Measurements from ENCODE around the gene PARD3B. TPM values are rescaled to one million over a fixed set of nuclear protein-coding genes. Genes with fewer than 3 reads are reported as not detected.

PARD3B gene
- total and polyA plus RNA-seq, 2 donors (not counting 1 experiment from before 2014, with no cell fraction given) = 7.4 to 20.6 TPM

DNA sequence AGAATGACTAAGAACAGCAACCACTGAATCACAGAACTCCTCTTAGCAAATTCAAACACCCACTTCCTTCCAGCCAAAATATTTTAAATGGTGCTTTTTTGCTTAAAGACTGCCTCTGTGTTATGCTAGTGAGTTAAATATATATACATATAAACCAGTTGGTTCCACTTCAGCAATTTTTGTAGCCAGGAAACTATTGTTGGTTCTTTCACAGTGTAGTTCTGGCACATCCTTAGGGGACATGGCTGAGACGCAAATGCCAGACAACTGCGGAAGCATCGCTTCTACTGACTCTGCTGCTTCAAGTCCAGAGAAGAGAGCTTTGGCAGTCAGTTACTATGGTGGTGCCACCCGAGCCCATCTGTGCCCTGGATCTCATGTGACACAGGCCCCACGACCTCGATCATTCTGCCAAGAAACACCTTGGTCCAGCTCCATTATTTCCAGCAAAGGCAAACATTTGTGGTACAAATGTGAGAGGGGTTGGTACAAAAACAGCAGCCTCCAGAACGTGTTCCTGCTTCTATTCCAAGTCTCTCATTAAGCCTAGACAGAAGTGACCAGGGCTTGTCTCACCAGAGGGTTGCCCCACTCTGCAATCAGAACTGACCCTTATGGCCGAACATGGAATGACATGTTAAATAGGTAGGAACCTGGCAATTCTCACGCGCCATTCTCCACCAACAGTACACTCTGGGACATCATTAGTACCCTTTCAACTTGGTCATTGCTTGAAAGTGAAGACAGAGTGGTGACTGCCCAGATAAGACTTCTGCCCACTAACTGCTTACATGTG lies 1019.3 kb downstream of the PARD3B start:
- no peak overlapping the region for H2AFZ ChIP-seq (ENCODE audit: low read length)
- no peak overlapping the region for H3K4me3 ChIP-seq (replicated peaks in 1 of 4; ENCODE audit: control extremely low read depth in 1 of 4, insufficient read depth in 1 of 4, low read depth in 3 of 4, low read length in 4 of 4)
- H4K20me1 ChIP-seq (ENCODE audit: control insufficient read depth, extremely low read depth, insufficient read depth, low read length) = no peaks in the 10 kb centered on the region
- no peak overlapping the region for H3K27ac ChIP-seq (ENCODE audit: insufficient read depth, low read length)
- no peaks in the 10 kb centered on the region for H3K36me3 ChIP-seq (ENCODE audit: control insufficient read depth, insufficient read depth, low read length)
- no peak overlapping the region for H3K9ac ChIP-seq (ENCODE audit: insufficient read depth, low read length)
- no peak overlapping the region for H3K4me2 ChIP-seq (ENCODE audit: extremely low read depth, insufficient read depth, low read length)
- no peaks in the 10 kb centered on the region for H3K79me2 ChIP-seq (ENCODE audit: control insufficient read depth, insufficient read depth, low read length)
- H3K9me3 ChIP-seq (ENCODE audit: control insufficient read depth, insufficient read depth, low read depth, low read length) = no peaks in the 10 kb centered on the region
- H3K4me1 ChIP-seq (ENCODE audit: control insufficient read depth, extremely low read depth, insufficient read depth, low read length) = no peaks in the 10 kb centered on the region
- no peak for DNase-seq (ENCODE audit: low read depth in 2 of 2)
- no peaks in the 10 kb centered on the region for H3K27me3 ChIP-seq (ENCODE audit: control insufficient read depth, insufficient read depth, low read length)
- TF ChIP-seq, protein P1, sequence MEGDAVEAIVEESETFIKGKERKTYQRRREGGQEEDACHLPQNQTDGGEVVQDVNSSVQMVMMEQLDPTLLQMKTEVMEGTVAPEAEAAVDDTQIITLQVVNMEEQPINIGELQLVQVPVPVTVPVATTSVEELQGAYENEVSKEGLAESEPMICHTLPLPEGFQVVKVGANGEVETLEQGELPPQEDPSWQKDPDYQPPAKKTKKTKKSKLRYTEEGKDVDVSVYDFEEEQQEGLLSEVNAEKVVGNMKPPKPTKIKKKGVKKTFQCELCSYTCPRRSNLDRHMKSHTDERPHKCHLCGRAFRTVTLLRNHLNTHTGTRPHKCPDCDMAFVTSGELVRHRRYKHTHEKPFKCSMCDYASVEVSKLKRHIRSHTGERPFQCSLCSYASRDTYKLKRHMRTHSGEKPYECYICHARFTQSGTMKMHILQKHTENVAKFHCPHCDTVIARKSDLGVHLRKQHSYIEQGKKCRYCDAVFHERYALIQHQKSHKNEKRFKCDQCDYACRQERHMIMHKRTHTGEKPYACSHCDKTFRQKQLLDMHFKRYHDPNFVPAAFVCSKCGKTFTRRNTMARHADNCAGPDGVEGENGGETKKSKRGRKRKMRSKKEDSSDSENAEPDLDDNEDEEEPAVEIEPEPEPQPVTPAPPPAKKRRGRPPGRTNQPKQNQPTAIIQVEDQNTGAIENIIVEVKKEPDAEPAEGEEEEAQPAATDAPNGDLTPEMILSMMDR (conservative IDR thresholded peaks at IDR 0.05 in 1 of 2, IDR thresholded peaks at IDR 0.05 in 1 of 2; ENCODE audit: low read depth in 1 of 2, low read length in 2 of 2) = no peak
- TF ChIP-seq EZH2 (IDR thresholded peaks at IDR 0.05; ENCODE audit: low read length, missing control alignments) = no peak

DNA sequence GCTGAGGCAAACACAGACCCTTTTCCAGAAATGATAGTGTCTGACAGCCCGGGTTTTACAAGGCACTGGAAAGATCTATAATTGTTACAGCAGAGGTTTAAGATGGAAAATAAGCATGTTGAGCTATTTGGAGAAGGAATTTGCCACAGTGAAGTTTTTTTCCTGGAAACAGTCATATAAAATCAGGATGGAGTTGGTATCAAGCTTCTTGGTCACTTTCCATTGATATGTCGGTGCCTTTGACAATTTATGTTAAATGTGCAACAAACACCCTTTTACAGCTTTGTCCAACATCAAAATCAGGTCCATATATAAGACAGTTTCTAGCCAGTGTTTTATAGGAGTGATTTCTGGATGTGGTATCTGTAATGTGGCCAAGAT lies 1019.9 kb downstream of the PARD3B start:
- Histone ChIP-seq H2AFZ (ENCODE audit: low read length) (no peak overlapping the region), H4K20me1 (ENCODE audit: control insufficient read depth, extremely low read depth, insufficient read depth, low read length) (no peaks in the 10 kb centered on the region), H3K9me3 (ENCODE audit: control insufficient read depth, insufficient read depth, low read depth, low read length) (no peaks in the 10 kb centered on the region), H3K4me3 (replicated peaks in 1 of 4; ENCODE audit: control extremely low read depth in 1 of 4, insufficient read depth in 1 of 4, low read depth in 3 of 4, low read length in 4 of 4) (no peak overlapping the region), H3K9ac (ENCODE audit: insufficient read depth, low read length) (no peak overlapping the region), H3K27ac (ENCODE audit: insufficient read depth, low read length) (no peak overlapping the region), H3K4me1 (ENCODE audit: control insufficient read depth, extremely low read depth, insufficient read depth, low read length) (no peaks in the 10 kb centered on the region), H3K4me2 (ENCODE audit: extremely low read depth, insufficient read depth, low read length) (no peak overlapping the region), H3K27me3 (ENCODE audit: control insufficient read depth, insufficient read depth, low read length) (no peaks in the 10 kb centered on the region), H3K79me2 (ENCODE audit: control insufficient read depth, insufficient read depth, low read length) (no peaks in the 10 kb centered on the region), H3K36me3 (ENCODE audit: control insufficient read depth, insufficient read depth, low read length) (no peaks in the 10 kb centered on the region)
- no peak for TF ChIP-seq EZH2 (IDR thresholded peaks at IDR 0.05; ENCODE audit: low read length, missing control alignments)
- TF ChIP-seq, protein P1 (conservative IDR thresholded peaks at IDR 0.05 in 1 of 2, IDR thresholded peaks at IDR 0.05 in 1 of 2; ENCODE audit: low read depth in 1 of 2, low read length in 2 of 2) = no peak
- DNase-seq (ENCODE audit: low read depth in 2 of 2) = no peak

DNA sequence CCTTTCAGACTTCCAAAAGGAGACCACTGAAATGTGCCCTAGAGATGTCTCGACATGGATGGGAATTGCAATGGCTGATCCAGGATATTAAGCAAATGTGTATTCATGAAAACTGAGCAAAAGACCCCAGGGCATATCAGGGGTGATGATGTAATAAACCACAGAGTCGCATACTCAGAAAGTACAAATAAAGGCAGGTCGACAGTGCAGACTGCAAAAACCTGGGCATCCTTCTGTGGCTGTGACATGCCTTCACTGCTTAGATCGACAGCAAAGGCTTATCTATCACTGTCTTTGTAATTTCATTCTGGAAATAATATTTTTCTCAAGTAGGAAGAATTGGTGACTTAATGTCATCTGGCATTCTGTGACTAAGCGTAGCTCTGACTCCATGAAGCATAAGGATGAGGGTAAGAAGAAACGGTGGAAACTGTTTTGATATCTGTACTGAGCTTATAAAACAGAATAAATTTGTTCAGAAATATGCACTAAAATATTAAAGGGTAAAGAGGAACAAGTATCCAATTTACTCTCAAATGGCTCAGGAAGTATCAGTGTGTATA lies 1021.4 kb downstream of the PARD3B start:
- H3K4me3 ChIP-seq (replicated peaks in 1 of 4; ENCODE audit: control extremely low read depth in 1 of 4, insufficient read depth in 1 of 4, low read depth in 3 of 4, low read length in 4 of 4) = no peak overlapping the region
- TF ChIP-seq EZH2 (IDR thresholded peaks at IDR 0.05; ENCODE audit: low read length, missing control alignments) = no peak
- TF ChIP-seq, protein P1 (conservative IDR thresholded peaks at IDR 0.05 in 1 of 2, IDR thresholded peaks at IDR 0.05 in 1 of 2; ENCODE audit: low read depth in 1 of 2, low read length in 2 of 2) = no peak
- no peak for DNase-seq (ENCODE audit: low read depth in 2 of 2)
- H3K27me3 ChIP-seq (ENCODE audit: control insufficient read depth, insufficient read depth, low read length) = no peaks in the 10 kb centered on the region
- H3K79me2 ChIP-seq (ENCODE audit: control insufficient read depth, insufficient read depth, low read length) = no peaks in the 10 kb centered on the region
- H4K20me1 ChIP-seq (ENCODE audit: control insufficient read depth, extremely low read depth, insufficient read depth, low read length) = no peaks in the 10 kb centered on the region
- H3K4me1 ChIP-seq (ENCODE audit: control insufficient read depth, extremely low read depth, insufficient read depth, low read length) = no peaks in the 10 kb centered on the region
- no peak overlapping the region for H3K4me2 ChIP-seq (ENCODE audit: extremely low read depth, insufficient read depth, low read length)
- H3K9ac ChIP-seq (ENCODE audit: insufficient read depth, low read length) = no peak overlapping the region
- no peak overlapping the region for H2AFZ ChIP-seq (ENCODE audit: low read length)
- no peaks in the 10 kb centered on the region for H3K36me3 ChIP-seq (ENCODE audit: control insufficient read depth, insufficient read depth, low read length)
- H3K27ac ChIP-seq (ENCODE audit: insufficient read depth, low read length) = no peak overlapping the region
- H3K9me3 ChIP-seq (ENCODE audit: control insufficient read depth, insufficient read depth, low read depth, low read length) = no peaks in the 10 kb centered on the region

Data from fibroblast of lung (primary cell).